ENCODE results near the gene SEC22A. TPM values are rescaled to one million over a fixed set of nuclear protein-coding genes. Genes with fewer than 3 reads are reported as not detected.

The SEC22A gene
- total RNA-seq, 3 donors from 2014 or later = 28.5 to 45.2 (median 33.1) TPM

DNA sequence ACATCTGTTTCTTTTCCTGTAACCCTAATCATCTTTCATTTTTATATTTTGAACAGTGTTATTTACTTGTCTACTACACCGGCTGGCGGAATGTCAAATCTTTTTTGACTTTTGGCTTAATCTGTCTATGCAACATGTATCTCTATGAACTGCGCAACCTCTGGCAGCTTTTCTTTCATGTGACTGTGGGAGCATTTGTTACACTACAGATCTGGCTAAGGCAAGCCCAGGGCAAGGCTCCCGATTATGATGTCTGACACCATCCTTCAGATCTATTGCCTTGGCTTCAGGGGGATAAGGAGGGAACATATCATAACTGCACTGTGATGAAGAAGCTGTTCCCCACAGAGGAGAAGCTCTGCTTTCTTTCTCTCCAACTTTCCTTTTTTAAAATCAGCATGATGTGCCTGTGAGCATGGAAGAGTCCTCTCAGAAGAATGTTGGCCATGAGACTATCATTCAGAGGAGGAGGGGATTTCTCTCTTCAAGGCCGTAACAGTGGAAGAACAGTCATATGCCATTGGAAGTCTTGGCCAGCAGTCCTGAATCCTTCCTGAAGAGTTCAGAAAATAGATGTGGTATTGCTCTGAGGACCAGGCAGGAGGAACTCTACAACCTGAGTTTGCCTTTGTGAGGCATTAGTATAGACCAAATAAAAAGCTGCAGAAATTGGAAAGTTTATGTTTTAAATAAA, 69.9 kb downstream of the SEC22A start:
- Histone ChIP-seq H3K4me1 (no peaks in the 10 kb centered on the region), H3K9me3 (no peaks in the 10 kb centered on the region), H3K27me3 (no peaks in the 10 kb centered on the region), H3K27ac (no peak overlapping the region), H3K4me3 (no peak overlapping the region), H3K36me3 (no peaks in the 10 kb centered on the region)
- no peak for DNase-seq (ENCODE audit: low spot score in 2 of 2)
- TF ChIP-seq POLR2AphosphoS5 (IDR thresholded peaks at IDR 0.05) (peak in 1 of 3 donors; percentile 35), POLR2A (IDR thresholded peaks at IDR 0.05) (no peak)
- intact Hi-C loops (cut with DNase I; ENCODE audit: low total_unique reads) = no loop called here

DNA sequence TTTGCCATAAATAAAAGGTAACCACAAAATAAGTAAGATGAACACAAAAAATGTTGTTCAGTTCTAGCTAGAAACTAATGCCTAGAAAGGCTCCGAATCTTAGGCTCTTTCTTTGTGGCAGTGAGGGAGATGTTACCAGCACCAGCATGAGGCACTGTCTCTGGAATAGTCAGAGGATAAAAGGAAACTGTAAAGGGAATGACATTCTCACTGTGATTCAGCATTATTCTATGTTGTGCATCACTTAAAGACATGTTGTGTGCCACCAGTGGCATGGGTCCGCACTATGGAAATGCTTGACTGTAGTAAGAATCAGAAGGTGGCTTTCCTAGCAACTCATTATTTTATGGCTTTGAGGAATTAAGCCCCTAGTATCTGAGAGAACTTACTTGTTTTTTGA, 70.8 kb downstream of the SEC22A start:
- no peaks in the 10 kb centered on the region for H3K4me1 ChIP-seq
- intact Hi-C loops (cut with DNase I; ENCODE audit: low total_unique reads) = no loop called here
- H3K27me3 ChIP-seq = no peaks in the 10 kb centered on the region
- no peaks in the 10 kb centered on the region for H3K36me3 ChIP-seq
- no peak overlapping the region for H3K4me3 ChIP-seq
- no peak for DNase-seq (ENCODE audit: low spot score in 2 of 2)
- TF ChIP-seq POLR2A (IDR thresholded peaks at IDR 0.05) = no peak
- H3K9me3 ChIP-seq = no peaks in the 10 kb centered on the region
- H3K27ac ChIP-seq = no peak overlapping the region

DNA sequence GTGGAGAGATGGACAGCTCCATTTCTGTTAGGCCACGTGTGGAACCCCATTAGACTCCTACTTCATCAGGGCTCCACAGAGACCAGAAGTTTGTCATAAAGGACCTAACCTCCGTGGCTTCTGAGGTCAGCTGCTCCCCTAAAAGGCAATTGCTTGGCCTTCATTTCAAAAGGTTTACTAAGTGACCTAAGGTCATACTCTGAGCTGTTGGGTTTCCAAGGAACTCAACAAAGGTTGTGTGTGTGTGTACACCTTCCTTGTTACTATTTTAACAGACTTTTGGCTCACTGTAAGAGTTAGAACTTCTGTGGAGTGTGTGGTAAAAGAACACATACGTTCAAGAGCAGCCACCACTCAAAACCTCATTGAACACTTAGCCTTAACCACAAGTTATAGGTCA, 73.9 kb downstream of the SEC22A start:
- H3K36me3 ChIP-seq = no peaks in the 10 kb centered on the region
- intact Hi-C loops (cut with DNase I; ENCODE audit: low total_unique reads) = no loop called here
- no peak overlapping the region for H3K27ac ChIP-seq
- no peaks in the 10 kb centered on the region for H3K4me1 ChIP-seq
- DNase-seq (ENCODE audit: low spot score in 2 of 2) = no peak
- H3K27me3 ChIP-seq = no peaks in the 10 kb centered on the region
- TF ChIP-seq, protein P1, sequence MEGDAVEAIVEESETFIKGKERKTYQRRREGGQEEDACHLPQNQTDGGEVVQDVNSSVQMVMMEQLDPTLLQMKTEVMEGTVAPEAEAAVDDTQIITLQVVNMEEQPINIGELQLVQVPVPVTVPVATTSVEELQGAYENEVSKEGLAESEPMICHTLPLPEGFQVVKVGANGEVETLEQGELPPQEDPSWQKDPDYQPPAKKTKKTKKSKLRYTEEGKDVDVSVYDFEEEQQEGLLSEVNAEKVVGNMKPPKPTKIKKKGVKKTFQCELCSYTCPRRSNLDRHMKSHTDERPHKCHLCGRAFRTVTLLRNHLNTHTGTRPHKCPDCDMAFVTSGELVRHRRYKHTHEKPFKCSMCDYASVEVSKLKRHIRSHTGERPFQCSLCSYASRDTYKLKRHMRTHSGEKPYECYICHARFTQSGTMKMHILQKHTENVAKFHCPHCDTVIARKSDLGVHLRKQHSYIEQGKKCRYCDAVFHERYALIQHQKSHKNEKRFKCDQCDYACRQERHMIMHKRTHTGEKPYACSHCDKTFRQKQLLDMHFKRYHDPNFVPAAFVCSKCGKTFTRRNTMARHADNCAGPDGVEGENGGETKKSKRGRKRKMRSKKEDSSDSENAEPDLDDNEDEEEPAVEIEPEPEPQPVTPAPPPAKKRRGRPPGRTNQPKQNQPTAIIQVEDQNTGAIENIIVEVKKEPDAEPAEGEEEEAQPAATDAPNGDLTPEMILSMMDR (IDR thresholded peaks at IDR 0.05) = no peak
- no peak for TF ChIP-seq POLR2AphosphoS5 (IDR thresholded peaks at IDR 0.05)
- H3K4me3 ChIP-seq = no peak overlapping the region
- H3K9me3 ChIP-seq = no peaks in the 10 kb centered on the region

DNA sequence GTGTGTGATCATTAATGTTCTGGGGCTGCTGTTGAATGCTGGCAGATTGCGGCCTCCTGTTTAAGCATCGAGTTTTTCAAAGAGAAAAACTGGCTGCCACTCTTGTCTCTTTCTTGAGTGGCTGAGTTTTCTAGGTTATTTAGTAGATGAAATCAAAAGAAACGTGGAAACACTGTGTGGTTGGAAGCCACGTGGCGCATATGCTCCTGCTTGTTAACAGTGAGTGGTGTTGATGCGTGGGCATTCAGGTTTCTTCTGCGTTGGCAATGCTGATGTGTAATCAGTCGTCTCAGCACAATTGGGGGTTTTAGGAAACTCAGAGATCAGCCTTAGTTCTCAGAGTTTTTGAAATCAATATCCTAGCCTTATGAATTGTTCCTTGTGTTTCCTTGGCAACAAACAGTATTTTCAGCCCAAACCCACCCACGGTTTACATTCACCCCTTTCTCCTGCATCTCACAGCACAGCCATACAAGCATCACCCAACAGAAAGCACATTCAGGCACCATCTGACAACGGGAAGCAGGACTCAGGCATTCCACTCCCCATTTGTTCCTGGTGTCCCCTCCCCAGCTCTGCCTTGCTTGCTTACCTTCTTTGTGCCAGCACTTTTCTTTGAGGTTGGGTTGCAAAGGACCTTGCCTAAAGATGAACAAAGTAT, 74.7 kb downstream of the SEC22A start:
- DNase-seq (ENCODE audit: low spot score in 2 of 2) = no peak
- Histone ChIP-seq H3K9me3 (no peaks in the 10 kb centered on the region), H3K27ac (no peak overlapping the region), H3K4me1 (no peaks in the 10 kb centered on the region), H3K27me3 (no peaks in the 10 kb centered on the region), H3K4me3 (no peak overlapping the region), H3K36me3 (no peaks in the 10 kb centered on the region)
- TF ChIP-seq POLR2AphosphoS5 (IDR thresholded peaks at IDR 0.05) (no peak), POLR2A (IDR thresholded peaks at IDR 0.05) (no peak)
- TF ChIP-seq, protein P1 (IDR thresholded peaks at IDR 0.05) = no peak
- intact Hi-C loops (cut with DNase I; ENCODE audit: low total_unique reads) = no loop called here

DNA sequence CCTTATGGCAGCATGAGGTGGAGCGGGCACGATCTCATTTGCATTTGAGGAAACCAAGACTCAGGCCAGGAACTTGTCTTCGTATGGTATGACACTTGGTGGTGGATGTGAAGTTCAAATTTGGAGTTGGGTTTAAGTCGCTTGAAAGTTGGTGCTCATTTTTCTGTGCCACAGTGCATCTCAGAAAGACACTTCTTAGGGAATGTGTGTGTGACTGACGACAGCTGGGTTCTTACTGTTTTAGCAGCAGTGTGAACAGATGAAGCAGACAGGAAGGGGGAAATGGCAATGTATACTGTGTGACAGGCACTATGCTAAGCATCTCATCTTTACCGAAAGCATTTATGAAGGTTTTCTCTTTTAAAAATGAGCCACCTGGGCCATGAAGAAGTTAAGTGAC, 75.4 kb downstream of the SEC22A start:
- H3K4me1 ChIP-seq = no peaks in the 10 kb centered on the region
- intact Hi-C loops (cut with DNase I; ENCODE audit: low total_unique reads) = no loop called here
- H3K4me3 ChIP-seq = no peak overlapping the region

DNA sequence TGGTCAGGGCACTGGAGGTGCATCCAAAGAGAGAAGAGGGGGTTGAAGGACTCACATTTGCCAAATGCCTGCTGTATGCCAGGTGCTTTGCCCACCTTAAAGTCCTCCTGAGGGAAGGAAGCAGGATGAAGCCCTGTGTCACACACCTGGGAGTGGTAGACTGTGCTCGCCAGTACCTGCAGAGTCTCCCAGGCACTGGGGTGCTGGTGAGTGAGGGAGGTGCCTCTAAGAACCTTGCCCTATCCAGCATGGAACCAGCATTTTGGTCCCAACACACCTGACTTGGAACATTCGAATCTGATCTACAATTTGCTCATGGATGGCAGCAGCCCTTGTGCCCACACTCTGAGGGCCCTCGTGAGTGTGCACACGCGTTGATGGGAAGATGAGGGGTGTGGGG, 76.7 kb downstream of the SEC22A start:
- intact Hi-C loops (cut with DNase I; ENCODE audit: low total_unique reads) = no loop called here
- TF ChIP-seq POLR2A (IDR thresholded peaks at IDR 0.05) (no peak), POLR2AphosphoS5 (IDR thresholded peaks at IDR 0.05) (no peak)
- TF ChIP-seq, protein P1 (IDR thresholded peaks at IDR 0.05) = no peak
- H3K27me3 ChIP-seq = no peaks in the 10 kb centered on the region

More for the DNA sequence above, 75.4 kb downstream of the SEC22A start:
- Histone ChIP-seq H3K27me3 (no peaks in the 10 kb centered on the region), H3K27ac (no peak overlapping the region), H3K36me3 (no peaks in the 10 kb centered on the region), H3K9me3 (no peaks in the 10 kb centered on the region)
- TF ChIP-seq, protein P1 (IDR thresholded peaks at IDR 0.05) = no peak
- TF ChIP-seq POLR2AphosphoS5 (IDR thresholded peaks at IDR 0.05) (no peak), POLR2A (IDR thresholded peaks at IDR 0.05) (no peak)
- DNase-seq (ENCODE audit: low spot score in 2 of 2) = no peak

More for the DNA sequence above, 76.7 kb downstream of the SEC22A start:
- Histone ChIP-seq H3K27ac (no peak overlapping the region), H3K4me1 (no peaks in the 10 kb centered on the region), H3K36me3 (no peaks in the 10 kb centered on the region), H3K4me3 (no peak overlapping the region), H3K9me3 (no peaks in the 10 kb centered on the region)
- DNase-seq (ENCODE audit: low spot score in 2 of 2) = no peak
